Hepatocyte (in vitro differentiated cells): ENCODE measurements around the gene TNS2. TPM values are rescaled to one million over a fixed set of nuclear protein-coding genes. Genes with fewer than 3 reads are reported as not detected.
"Not testable (repeated sequence)": the region's sequence is repeated elsewhere in the genome, so short reads cannot be mapped to it uniquely, and the experiment has no call there.

Experiments
- DNase-seq: peaks from one replicate; pipeline ENCODE4 v3.0.0-alpha.2; 2016; ENCODE audit warnings: low spot score
- H2AFZ ChIP-seq: fragments of 200-600 bp; sonication (generic); 2 replicates; pipeline ENCODE4 v1.6.0; 2016; ENCODE audit warnings: antibody characterized with exemption, mild to moderate bottlenecking
- H3K27ac ChIP-seq: fragments of 200-600 bp; sonication (generic); 2 replicates; pipeline ENCODE4 v1.5.1; 2016; ENCODE audit warnings: mild to moderate bottlenecking
- H3K27me3 ChIP-seq: fragments of 200-600 bp; sonication (generic); 2 replicates; pipeline ENCODE4 v1.6.1; 2016
- H3K36me3 ChIP-seq: fragments of 200-600 bp; sonication (generic); replicated peaks from 2 replicates; pipeline ENCODE4 v1.5.1; 2016; ENCODE audit warnings: low read depth; ENCODE audit not compliant: insufficient read depth
- H3K4me1 ChIP-seq: fragments of 200-600 bp; sonication (generic); 2 replicates; pipeline ENCODE4 v1.5.1; 2016; ENCODE audit warnings: mild to moderate bottlenecking, moderate library complexity; ENCODE audit not compliant: insufficient read depth
- H3K4me2 ChIP-seq: fragments of 200-600 bp; sonication (generic); 2 replicates; pipeline ENCODE4 v1.6.0; 2016
- H3K4me3 ChIP-seq: fragments of 200-600 bp; sonication (generic); 2 replicates; pipeline ENCODE4 v1.5.1; 2016; ENCODE audit warnings: mild to moderate bottlenecking
- H3K79me2 ChIP-seq: fragments of 200-600 bp; sonication (generic); 2 replicates; pipeline ENCODE4 v1.6.0; 2017; ENCODE audit warnings: mild to moderate bottlenecking
- H3K9me2 ChIP-seq: fragments of 200-600 bp; sonication (generic); replicated peaks from 2 replicates; pipeline ENCODE4 v1.6.0; 2017; ENCODE audit warnings: mild to moderate bottlenecking; ENCODE audit not compliant: insufficient read depth
- H3K9me3 ChIP-seq: fragments of 200-600 bp; sonication (generic); 2 replicates; pipeline ENCODE4 v1.5.1; 2016; ENCODE audit warnings: low read depth, mild to moderate bottlenecking
- H4K20me1 ChIP-seq: fragments of 200-600 bp; sonication (generic); 2 replicates; pipeline ENCODE4 v1.6.0; 2016; ENCODE audit warnings: mild to moderate bottlenecking; ENCODE audit not compliant: insufficient read depth, poor library complexity, severe bottlenecking
- CTCF ChIP-seq: fragments of 200-600 bp; sonication (generic); IDR thresholded peaks from 2 replicates; pipeline ENCODE4 v1.5.1; 2016; ENCODE audit warnings: antibody characterized with exemption, mild to moderate bottlenecking; ENCODE audit not compliant: poor library complexity
- EZH2 ChIP-seq: fragments of 200-600 bp; sonication (generic); IDR thresholded peaks from 2 replicates; pipeline ENCODE4 v1.6.1; 2016; ENCODE audit warnings: antibody characterized with exemption, mild to moderate bottlenecking, borderline replicate concordance
- EZH2phosphoT487 ChIP-seq: fragments of 200-600 bp; sonication (generic); IDR thresholded peaks from one replicate; pipeline ENCODE4 v1.6.1; 2018; ENCODE audit warnings: antibody characterized with exemption, mild to moderate bottlenecking, low read depth, moderate library complexity; ENCODE audit not compliant: unreplicated experiment, severe bottlenecking
- WGBS: methylation state at CpG from one replicate; pipeline ENCODE4 v1.1.6; 2016; ENCODE audit warnings: low lambda C conversion rate; ENCODE audit errors: missing lambda C conversion rate; 5-methylcytosine and 5-hydroxymethylcytosine counted together
- polyA plus RNA-seq: library from polyadenylated mRNA; unstranded; fragments of >200 nt; fragmentation: Nextera tagmentation; extraction: Ambion mirVana; gene quantifications from 2 replicates; pipeline ENCODE4 v1.2.1, GENCODE V29; 2016
- total RNA-seq: library from RNA; depleted of rRNA; stranded (reverse); fragments of >200 nt; gene quantifications from 2 replicates; pipeline ENCODE4 v1.2.3, GENCODE V29; 2014

TNS2 gene
- total and polyA plus RNA-seq, 2 experiments from 2014 or later, result 15.9 to 32.2 TPM

GRCh38 chr12:53031616-53032015, 18.2 kb upstream of the TNS2 start:
- no peak for DNase-seq
- Histone ChIP-seq H3K4me3 (no peak overlapping the region), H4K20me1 (peaks cover 14% of the 10 kb centered on the region), H3K4me2 (no peak overlapping the region), H3K9me2 (no peaks in the 10 kb centered on the region), H3K9me3 (no peaks in the 10 kb centered on the region), H2AFZ (no peak overlapping the region), H3K4me1 (no peaks in the 10 kb centered on the region), H3K36me3 (no peaks in the 10 kb centered on the region), H3K79me2 (peaks cover 48% of the 10 kb centered on the region), H3K27me3 (no peaks in the 10 kb centered on the region), H3K27ac (no peak overlapping the region)
- no peak for TF ChIP-seq EZH2phosphoT487
- TF ChIP-seq CTCF, result no peak
- TF ChIP-seq EZH2, result no peak
- 96% methylated on average over 3 of the region's 3 CpGs for WGBS

GRCh38 chr12:53033832-53034231, 16.0 kb upstream of the TNS2 start:
- not testable (repeated sequence) for DNase-seq, H3K4me3 ChIP-seq, H3K4me2 ChIP-seq, H3K27ac ChIP-seq, H3K4me1 ChIP-seq, H3K36me3 ChIP-seq, H3K9me3 ChIP-seq, H2AFZ ChIP-seq, H3K27me3 ChIP-seq, H3K9me2 ChIP-seq
- peaks cover 36% of the 10 kb centered on the region for H3K79me2 ChIP-seq
- peaks cover 15% of the 10 kb centered on the region for H4K20me1 ChIP-seq
- WGBS, result 92% methylated on average over 10 of the region's 10 CpGs

- no peak overlapping the region for H2AFZ ChIP-seq
- H3K4me2 ChIP-seq, result no peak overlapping the region
- no peaks in the 10 kb centered on the region for H3K9me2 ChIP-seq
- peaks cover 36% of the 10 kb centered on the region for H3K79me2 ChIP-seq
- no peaks in the 10 kb centered on the region for H3K9me3 ChIP-seq
- peaks cover 16% of the 10 kb centered on the region for H4K20me1 ChIP-seq
- H3K27me3 ChIP-seq, result no peaks in the 10 kb centered on the region
- WGBS, result 89% methylated on average over 8 of the region's 8 CpGs
- no peak overlapping the region for H3K4me3 ChIP-seq
- H3K27ac ChIP-seq, result no peak overlapping the region
- H3K36me3 ChIP-seq, result peaks cover 4% of the 10 kb centered on the region
- H3K4me1 ChIP-seq, result no peaks in the 10 kb centered on the region
- DNase-seq, result no peak
- TF ChIP-seq EZH2phosphoT487 (no peak), EZH2 (no peak), CTCF (no peak)
Measured at GRCh38 chr12:53034459-53034858, 15.4 kb upstream of the TNS2 start.

GRCh38 chr12:53036802-53037201, 13.1 kb upstream of the TNS2 start:
- no peak for TF ChIP-seq EZH2phosphoT487
- TF ChIP-seq CTCF, result no peak
- no peak for TF ChIP-seq EZH2
- Histone ChIP-seq H3K4me3 (no peak overlapping the region), H3K4me1 (no peaks in the 10 kb centered on the region), H3K9me3 (no peaks in the 10 kb centered on the region), H3K36me3 (peaks cover 4% of the 10 kb centered on the region), H3K27me3 (no peaks in the 10 kb centered on the region), H4K20me1 (peaks cover 11% of the 10 kb centered on the region), H3K79me2 (peaks cover 23% of the 10 kb centered on the region), H2AFZ (no peak overlapping the region), H3K4me2 (no peak overlapping the region), H3K27ac (no peak overlapping the region), H3K9me2 (no peaks in the 10 kb centered on the region)
- DNase-seq, result no peak
- WGBS, result 95% methylated on average over 3 of the region's 3 CpGs
